HG03175 (cell line): Measurements from ENCODE around the gene UPP1.
"Not testable (repeated sequence)": the region's sequence is repeated elsewhere in the genome, so short reads cannot be mapped to it uniquely, and the experiment has no call there.

Experiments
- ATAC-seq: cut with Tn5 transposase; IDR thresholded peaks from one replicate; pipeline ENCODE4 v1.9.1; 2021; ENCODE audit warnings: mild to moderate bottlenecking, moderate library complexity; ENCODE audit not compliant: unreplicated experiment

The UPP1 gene

GRCh38 chr7:48089046-48090003 is at the start of gene UPP1:
Gene UPP1 (plus strand): TSS chr7:48089265. CDS start chr7:48094784, 5,519 bp downstream.
- ATAC-seq, result peak; percentile 58

DNA sequence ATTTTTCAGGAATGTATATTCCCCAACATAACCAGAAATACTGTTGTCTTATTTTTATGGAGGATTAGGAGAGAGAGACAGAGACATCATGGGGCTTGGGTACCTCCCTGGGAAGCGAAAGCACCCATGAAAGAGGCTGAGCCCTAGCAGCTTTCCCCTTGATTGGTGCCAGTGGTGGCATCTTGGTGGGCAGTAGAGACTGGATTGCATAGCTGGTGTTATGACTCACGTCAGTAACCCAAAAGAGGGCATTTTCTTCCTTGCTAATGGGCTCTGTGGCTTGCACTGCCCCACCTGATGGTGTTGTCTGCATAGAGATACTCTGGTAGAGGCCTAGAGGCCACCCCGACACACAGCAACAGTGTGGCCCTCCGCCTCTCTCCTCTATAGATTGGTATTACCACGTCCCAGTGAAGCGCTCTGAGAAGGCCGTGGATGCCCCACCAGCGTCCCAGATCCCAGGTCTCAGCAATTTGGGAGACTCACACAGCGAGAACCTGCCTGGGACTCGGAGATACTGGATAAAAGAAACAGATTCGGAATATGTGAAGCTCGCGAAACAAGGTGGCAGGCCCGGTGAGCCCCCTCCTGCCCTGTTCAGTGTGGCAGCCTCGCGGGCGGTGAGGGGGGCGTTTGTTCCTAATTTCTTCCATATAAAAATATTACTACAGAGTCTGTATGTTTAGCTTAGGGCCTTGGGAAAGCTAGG is 48.0 kb upstream of the UPP1 start:
- no peak for ATAC-seq

DNA sequence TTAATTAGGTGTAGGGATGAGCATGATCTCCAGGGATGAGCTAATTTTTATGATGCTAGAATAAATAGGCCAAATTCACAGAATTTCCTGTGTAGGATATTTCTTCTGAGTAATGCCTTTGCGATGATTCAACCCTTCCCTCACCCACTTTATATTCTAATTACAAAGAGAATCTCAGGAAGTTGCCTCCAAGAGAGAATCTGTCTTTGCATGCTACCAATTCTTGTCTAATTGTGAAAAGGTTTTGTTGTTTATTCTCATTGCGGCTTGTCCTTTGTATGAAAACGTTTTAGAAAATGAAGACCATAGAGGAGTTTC is 47.5 kb upstream of the UPP1 start:
- ATAC-seq, result no peak

DNA sequence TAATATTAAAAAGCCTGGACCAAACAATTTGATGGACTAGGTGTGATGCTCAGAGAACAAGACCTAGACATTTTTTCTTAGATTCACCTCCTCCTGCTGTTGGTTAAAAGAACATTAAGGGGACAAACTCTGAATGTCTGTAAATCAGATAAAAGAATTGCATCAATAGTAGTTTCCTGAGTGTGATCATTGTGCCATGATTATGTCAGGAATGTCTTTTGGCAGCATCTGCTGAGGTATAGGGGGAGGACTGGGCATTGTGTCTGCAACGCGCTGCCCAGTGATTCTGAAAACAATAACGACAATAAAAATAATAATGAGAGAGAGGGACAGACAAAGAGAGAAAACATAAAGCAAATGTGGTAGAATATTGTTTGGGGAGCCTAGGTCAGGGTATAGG is 46.8 kb upstream of the UPP1 start:
- ATAC-seq, result no peak

- ATAC-seq, result no peak
Observed at GRCh38 chr7:48042636-48043035, 46.4 kb upstream of the UPP1 start.

- no peak for ATAC-seq
Observed at GRCh38 chr7:48045195-48045765, 43.8 kb upstream of the UPP1 start.

DNA sequence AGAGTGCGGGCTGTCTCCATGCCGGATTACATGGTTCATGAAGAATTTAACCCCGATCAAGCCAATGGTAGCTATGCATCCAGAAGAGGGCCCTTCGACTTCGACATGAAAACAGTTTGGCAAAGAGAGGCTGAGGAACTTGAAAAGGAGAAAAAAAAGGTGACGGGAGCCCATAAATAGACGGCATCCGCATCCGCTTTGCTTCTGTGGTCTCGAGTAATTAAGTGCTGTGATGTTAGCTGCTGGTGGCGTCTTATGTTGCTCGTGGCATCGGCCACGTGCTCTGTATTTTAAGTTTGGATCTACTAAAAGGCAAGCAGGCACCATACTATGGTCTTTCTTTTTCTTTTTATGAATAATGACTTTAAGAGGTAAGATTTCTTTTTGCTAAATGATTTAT is 42.6 kb upstream of the UPP1 start:
- ATAC-seq, result no peak

- no peak for ATAC-seq
Observed at GRCh38 chr7:48048113-48048512, 41.0 kb upstream of the UPP1 start.

DNA sequence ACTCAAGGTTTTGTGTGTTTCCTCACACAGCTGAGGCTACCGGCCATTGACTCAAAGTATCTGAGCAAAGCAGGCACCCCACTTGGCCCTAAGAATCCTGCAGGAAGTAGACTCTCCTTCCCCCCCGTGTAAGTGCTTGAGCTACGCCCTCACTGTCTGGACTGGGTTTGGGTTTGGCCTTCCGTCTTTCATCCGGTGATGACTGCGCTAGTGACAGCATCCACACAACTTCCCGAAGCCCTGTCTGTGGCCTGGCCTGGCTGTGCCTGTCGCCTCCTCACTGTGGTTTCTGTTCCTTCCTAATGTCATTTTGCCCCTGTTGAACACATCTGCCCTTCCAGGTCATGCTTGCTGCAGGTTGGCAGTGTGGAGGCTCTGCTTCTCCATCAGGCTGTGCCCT is 39.2 kb upstream of the UPP1 start:
- no peak for ATAC-seq

DNA sequence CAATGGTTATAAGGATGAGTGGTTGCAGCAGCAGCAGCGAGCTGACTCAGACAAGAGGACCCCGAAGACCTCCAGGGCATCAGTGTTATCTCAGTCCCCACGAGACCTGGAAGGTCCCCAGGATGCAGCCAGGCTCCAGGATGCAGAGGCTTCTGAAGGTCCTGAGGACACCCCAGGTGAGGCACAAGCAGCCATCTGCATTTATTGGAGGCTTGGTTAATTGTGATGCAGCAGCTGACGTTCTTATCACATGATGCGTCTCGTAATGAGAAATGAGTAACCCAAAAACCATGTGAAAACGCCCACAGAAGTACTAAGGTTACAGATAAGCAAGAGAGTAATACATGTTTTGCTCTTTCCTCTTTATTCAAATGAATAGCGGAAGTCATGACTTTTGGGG is 36.3 kb upstream of the UPP1 start:
- peak; percentile 67 for ATAC-seq

GRCh38 chr7:48053736-48054135 is 35.3 kb upstream of the UPP1 start:
- ATAC-seq, result no peak

GRCh38 chr7:48058990-48059389 is 30.1 kb upstream of the UPP1 start:
- ATAC-seq, result no peak

- ATAC-seq, result no peak
Observed at GRCh38 chr7:48059706-48060105, 29.4 kb upstream of the UPP1 start.

DNA sequence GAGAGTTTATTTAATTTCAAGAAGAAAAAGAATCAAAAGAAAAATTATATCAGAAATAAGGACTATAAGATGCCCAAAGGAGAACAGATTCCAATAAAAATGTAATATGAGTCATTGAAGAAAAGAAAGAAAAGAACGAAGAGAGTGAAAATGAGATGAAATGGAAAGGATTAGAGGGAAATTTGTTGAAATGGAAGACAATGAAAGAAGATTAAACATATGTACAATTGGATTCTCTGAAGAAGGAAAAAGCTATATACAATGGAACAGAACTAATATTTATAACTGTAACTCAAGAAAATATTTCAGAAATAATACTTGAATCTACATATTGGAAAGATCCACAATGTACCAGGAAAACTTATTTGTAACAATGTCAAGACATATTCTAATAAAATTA is 25.1 kb upstream of the UPP1 start:
- ATAC-seq, result no peak

GRCh38 chr7:48067475-48067874 is 21.6 kb upstream of the UPP1 start:
- no peak for ATAC-seq

DNA sequence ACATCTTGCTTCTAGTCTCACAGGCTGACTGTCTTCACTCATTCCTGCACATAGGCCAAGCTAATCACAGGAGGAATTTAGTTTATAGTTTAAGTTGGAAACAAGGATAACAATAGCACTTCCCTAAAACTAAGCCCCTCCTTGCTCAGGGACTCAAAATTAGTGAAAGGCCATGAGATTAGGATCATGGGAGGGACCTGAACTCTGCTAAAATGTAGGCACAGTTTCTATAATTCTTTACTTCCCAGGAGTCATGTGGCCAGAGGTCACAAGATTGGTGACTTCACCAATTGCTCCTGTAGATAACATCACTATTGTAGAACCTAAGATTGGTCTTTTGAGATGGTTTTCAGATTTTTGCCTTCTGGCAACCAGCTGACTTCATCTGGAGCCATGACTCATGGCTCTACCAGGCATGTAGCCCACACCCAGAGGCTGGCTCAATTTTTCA is 14.8 kb upstream of the UPP1 start:
- no peak for ATAC-seq

DNA sequence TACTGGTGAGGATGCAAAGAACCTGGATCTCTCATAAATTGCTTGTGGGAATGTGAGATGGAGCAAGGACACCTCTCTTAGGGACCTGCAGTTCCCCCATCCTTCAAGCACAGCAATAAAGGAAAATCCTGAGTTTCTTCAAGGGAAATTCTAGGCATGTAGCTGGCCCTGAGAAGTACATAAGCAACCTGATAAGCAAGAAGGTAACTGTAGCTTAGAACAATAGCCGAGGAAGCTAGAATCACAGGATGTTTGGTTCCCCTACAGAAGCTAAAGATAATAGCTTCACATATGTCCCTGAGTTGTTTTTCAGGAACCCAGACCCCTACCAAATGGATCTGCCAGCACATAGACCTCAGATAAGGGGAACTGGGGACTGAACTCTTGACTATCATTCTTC is 11.6 kb upstream of the UPP1 start:
- ATAC-seq, result no peak

- ATAC-seq, result no peak
Observed at GRCh38 chr7:48078470-48078869, 10.6 kb upstream of the UPP1 start.

GRCh38 chr7:48082378-48082777 is 6.7 kb upstream of the UPP1 start:
- ATAC-seq, result not testable (repeated sequence)

DNA sequence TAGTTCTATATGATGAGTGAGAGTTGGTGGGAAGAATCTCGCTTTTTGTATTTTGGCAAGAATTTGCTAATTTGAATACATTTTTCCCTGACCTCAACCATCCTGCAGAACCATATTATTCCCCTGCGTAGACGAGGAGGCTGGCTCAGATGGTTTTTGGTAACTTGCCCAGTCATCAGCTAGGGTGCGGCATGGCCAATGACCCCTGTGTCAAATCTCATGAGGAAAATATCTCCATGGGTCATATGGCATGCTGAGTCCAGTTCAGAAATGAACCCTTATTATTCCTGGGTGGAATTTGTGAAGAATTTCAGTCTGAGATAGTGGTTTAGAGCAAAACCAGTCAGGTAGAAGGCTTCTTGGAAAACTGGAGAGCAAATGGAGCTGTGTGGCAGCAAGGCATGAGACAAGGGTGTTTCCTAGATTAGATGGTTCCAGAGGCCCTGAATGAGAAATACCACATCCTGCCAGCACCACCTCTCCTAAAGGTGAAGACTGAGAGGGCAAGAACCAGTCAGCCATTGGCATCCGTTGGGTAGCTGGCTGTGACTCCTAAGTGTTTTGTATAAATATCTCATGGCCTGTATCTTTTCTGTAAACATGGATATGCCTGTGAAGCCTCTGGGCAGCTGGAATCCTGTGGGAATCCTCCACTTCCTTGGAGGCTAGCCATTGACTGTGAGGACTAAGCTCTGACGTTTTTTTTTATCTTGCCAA is 5.8 kb upstream of the UPP1 start:
- no peak for ATAC-seq

GRCh38 chr7:48084727-48085432 is 4.2 kb upstream of the UPP1 start:
- peak; percentile 61 for ATAC-seq
